IPS DF 6.9 (cell line): Measurements from ENCODE around the gene ENSA.
"Not testable (repeated sequence)": the region's sequence is repeated elsewhere in the genome, so short reads cannot be mapped to it uniquely, and the experiment has no call there.

Experiments used
- DNase-seq: peaks from one replicate; pipeline ENCODE4 v3.0.0-alpha.2; 2013; ENCODE audit warnings: low read depth, low spot score
- H3K27ac ChIP-seq: one replicate; pipeline ENCODE4 v1.5.1; 2013; ENCODE audit warnings: low read length, control low read depth
- H3K27me3 ChIP-seq: 2 replicates; pipeline ENCODE4 v1.6.1; 2013; ENCODE audit warnings: mild to moderate bottlenecking, low read length; ENCODE audit not compliant: control insufficient read depth, insufficient read depth
- H3K36me3 ChIP-seq: 2 replicates; pipeline ENCODE4 v1.6.1; 2013; ENCODE audit warnings: low read length; ENCODE audit not compliant: control insufficient read depth, insufficient read depth
- H3K4me1 ChIP-seq: 2 replicates; pipeline ENCODE4 v1.6.1; 2013; ENCODE audit warnings: low read length; ENCODE audit not compliant: control insufficient read depth, insufficient read depth
- H3K4me3 ChIP-seq: 2 replicates; pipeline ENCODE4 v1.5.1; 2013; ENCODE audit warnings: mild to moderate bottlenecking, low read length
- H3K9me3 ChIP-seq: 2 replicates; pipeline ENCODE4 v1.6.1; 2013; ENCODE audit warnings: low read length, inconsistent platforms; ENCODE audit not compliant: control insufficient read depth, insufficient read depth
- WGBS: extraction: QIAGEN DNeasy Blood & Tissue Kit; methylation state at CpG from one replicate; pipeline ENCODE4 v1.1.7; 2013; ENCODE audit warnings: mixed read lengths, missing lambda C conversion rate; ENCODE audit not compliant: insufficient read length, insufficient coverage; 5-methylcytosine and 5-hydroxymethylcytosine counted together

ENSA gene

DNA sequence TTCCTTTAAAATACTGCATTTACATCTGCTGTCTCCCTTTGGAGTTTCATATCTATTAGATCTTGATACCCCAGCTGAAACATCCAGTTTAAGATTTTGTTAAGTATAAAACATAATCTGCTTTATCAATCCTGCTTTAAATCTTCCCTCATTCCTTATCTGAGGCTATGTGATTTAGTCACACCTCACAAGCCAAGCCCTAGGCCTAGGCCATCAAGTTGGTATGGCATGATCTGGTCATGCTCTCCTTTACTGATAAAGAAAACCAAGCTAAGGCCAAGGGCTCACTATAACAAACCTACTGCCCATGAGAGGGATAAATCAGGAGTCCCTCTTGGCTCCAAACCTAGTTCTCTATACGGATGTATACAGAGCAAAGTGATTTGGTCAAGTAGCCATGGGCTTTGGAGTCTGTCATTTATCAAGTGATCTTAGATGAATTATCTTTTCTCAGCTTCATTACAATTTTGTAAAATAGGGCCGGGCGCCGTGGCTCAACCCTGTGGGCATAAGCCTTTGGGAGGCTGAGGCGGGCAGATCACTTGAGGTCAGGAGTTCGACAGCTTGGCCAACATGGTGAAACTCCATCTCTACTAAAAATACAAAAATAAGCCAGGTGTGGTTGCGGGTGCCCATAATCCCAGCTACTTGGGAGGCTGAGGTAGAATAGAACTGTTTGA is 22.8 kb downstream of the ENSA start:
- Histone ChIP-seq H3K4me1 (peaks cover 4% of the 10 kb centered on the region; the same call in 1 of the 2 replicates), H3K4me3 (no peak overlapping the region), H3K9me3 (no peaks in the 10 kb centered on the region), H3K36me3 (peaks cover 2% of the 10 kb centered on the region; the same call in 1 of the 2 replicates), H3K27ac (no peak overlapping the region), H3K27me3 (no peaks in the 10 kb centered on the region)
- WGBS, result no CpG with 5 or more reads among the region's 7 CpGs
- DNase-seq, result no peak

DNA sequence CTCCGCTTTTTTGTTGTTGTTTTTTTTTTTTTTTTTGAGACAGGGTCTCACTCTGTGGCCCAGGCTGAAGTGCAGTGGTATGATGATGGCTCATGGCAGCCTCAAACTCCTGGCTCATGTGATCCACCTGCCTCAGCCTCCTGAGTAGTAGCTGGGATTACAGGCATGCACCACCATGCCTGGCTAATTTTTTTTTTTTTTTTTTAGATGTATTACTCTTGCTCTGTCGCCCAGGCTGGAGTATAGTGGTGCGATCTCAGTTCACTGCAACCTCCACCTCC is 24.0 kb downstream of the ENSA start:
- H3K36me3 ChIP-seq, H3K4me1 ChIP-seq, H3K27me3 ChIP-seq, H3K4me3 ChIP-seq, H3K9me3 ChIP-seq, DNase-seq, H3K27ac ChIP-seq: not testable (repeated sequence)
- WGBS, result no CpG with 5 or more reads among the region's 3 CpGs

DNA sequence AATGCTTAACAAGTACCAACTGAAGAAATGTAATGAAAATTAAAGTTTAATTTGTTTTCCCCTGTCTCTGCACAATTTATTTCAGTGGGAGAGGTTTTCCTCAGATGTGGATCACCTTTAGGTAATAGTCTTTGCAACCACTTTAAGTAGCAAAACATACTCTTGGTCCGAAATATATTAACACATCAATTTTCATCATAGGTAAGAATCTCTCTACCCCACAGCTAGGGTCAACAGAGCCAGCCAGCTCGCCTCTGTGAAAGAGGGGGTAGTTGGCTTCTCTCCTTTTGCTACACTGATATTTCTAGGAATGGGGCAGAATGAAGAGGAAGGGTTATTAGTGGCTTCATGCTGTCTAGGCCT is 25.2 kb downstream of the ENSA start:
- Histone ChIP-seq H3K27ac (no peak overlapping the region), H3K9me3 (no peaks in the 10 kb centered on the region), H3K27me3 (no peaks in the 10 kb centered on the region), H3K36me3 (no peaks in the 10 kb centered on the region), H3K4me3 (no peak overlapping the region), H3K4me1 (peaks cover 2% of the 10 kb centered on the region; the same call in 1 of the 2 replicates)
- DNase-seq, result no peak
- WGBS, result no CpG with 5 or more reads among the region's 2 CpGs

DNA sequence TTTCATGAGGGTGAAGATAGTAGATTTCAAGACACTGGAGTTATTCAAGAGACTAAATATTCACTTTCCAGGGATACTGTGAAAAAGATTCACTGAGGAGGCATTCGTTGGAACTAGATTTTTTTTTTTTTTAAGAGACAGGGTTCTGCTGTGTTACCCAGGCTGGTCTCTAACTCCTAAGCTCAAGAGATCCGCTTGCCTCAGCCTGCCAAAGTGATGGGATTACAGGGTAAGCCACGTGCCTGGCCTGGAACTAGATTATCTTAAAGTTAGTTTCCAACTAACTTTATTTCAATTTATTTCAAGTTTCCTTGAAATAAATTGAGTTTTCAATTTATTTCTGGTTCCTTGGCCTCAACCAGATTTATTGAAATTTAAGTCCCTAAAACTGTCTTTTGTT is 25.7 kb downstream of the ENSA start:
- H3K4me1 ChIP-seq, result peaks cover 2% of the 10 kb centered on the region; the same call in 1 of the 2 replicates
- no peak for DNase-seq
- no peaks in the 10 kb centered on the region for H3K36me3 ChIP-seq
- H3K9me3 ChIP-seq, result no peaks in the 10 kb centered on the region
- H3K27me3 ChIP-seq, result no peaks in the 10 kb centered on the region
- no peak overlapping the region for H3K27ac ChIP-seq
- no CpG with 5 or more reads among the region's 3 CpGs for WGBS
- H3K4me3 ChIP-seq, result no peak overlapping the region

DNA sequence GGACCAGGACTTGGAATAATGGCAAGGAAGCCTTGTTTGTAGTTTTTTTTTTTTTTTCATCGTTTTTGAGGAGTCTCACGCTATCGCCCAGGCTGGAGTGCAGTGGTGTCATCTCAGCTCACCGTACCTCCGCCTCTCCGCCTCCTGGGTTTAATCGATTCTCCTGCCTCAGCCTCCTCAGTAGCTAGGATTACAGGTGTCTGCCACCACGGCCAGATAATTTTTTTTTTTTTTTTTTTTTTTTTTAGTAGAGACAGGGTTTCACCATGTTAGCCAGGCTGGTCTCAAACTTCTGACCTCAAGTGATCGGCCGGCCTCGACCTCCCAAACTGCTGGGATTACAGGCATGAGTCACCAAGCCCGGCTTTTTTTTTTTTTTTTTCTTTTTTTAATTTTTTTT is 27.0 kb downstream of the ENSA start:
- not testable (repeated sequence) for H3K4me1 ChIP-seq, H3K4me3 ChIP-seq, H3K27ac ChIP-seq, H3K27me3 ChIP-seq, H3K36me3 ChIP-seq, DNase-seq, H3K9me3 ChIP-seq
- WGBS, result no CpG with 5 or more reads among the region's 12 CpGs

DNA sequence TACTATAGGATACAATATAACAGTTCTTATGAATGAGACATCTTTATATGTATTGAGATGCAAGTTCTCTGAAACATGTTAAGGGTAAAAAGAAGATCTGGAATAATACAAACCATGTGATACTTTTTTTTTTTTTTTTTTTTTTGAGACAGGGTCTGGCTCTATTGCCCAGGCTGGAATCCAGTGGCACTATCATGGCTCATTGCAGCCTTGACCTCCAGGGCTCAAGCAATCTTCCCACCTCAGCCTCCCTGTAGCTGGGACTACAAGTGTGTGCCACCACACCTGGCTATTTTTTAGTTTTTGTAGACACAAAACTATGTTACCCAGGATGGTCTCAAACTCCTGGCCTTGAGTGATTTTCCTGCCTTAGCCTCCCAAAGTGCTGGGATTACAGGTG is 27.9 kb downstream of the ENSA start:
- no peak overlapping the region for H3K27ac ChIP-seq
- peaks cover 2% of the 10 kb centered on the region; the same call in 1 of the 2 replicates for H3K4me1 ChIP-seq
- no peak for DNase-seq
- no peak overlapping the region for H3K4me3 ChIP-seq
- H3K36me3 ChIP-seq, result no peaks in the 10 kb centered on the region
- no peaks in the 10 kb centered on the region for H3K9me3 ChIP-seq
- H3K27me3 ChIP-seq, result no peaks in the 10 kb centered on the region

DNA sequence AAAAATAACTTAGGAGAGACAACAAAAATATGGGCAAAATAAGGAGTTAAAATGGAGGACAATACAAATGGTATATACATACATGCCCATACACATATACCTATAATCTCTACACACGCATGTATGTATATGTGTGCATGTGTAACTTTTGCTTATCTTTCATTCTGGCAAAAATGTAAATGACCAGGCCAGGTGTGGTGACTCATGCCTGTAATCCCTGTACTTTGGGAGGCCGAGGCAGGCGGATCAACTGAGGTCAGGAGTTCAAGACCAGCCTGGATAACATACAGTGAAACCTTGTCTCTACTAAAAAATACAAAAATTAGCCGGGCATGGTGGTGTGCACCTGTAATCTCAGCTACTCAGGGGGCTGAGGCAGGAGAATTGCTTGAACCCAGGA is 31.1 kb downstream of the ENSA start:
- no CpG with 5 or more reads among the region's 4 CpGs for WGBS
- H3K36me3 ChIP-seq, H3K27me3 ChIP-seq, H3K27ac ChIP-seq, H3K4me3 ChIP-seq, H3K4me1 ChIP-seq, DNase-seq, H3K9me3 ChIP-seq: not testable (repeated sequence)

DNA sequence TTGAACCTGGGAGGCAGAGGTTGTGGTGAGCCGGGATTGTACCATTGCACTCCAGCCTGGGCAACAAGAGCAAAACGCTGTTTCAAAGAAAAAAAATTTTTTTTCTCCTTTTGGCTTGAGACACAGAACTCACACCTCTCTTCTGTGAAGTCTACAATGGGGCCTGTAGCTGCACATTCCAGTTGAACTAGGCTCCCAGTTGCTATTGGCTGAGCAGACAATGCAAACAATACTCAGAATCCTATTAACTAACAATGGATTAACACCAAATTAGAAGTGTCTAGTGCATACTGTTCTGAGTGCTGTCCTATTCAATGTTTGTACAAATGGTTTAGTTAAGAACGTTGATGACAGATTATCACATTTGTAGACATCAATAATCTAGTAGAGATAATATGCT is 32.4 kb downstream of the ENSA start:
- no peak for DNase-seq
- H3K36me3 ChIP-seq, result no peaks in the 10 kb centered on the region; the same call in 1 of the 2 replicates
- no peaks in the 10 kb centered on the region for H3K4me1 ChIP-seq
- H3K27ac ChIP-seq, result no peak overlapping the region
- no CpG with 5 or more reads among the region's 3 CpGs for WGBS
- peaks cover 1% of the 10 kb centered on the region; the same call in 1 of the 2 replicates for H3K9me3 ChIP-seq
- no peak overlapping the region for H3K4me3 ChIP-seq
- no peaks in the 10 kb centered on the region for H3K27me3 ChIP-seq

DNA sequence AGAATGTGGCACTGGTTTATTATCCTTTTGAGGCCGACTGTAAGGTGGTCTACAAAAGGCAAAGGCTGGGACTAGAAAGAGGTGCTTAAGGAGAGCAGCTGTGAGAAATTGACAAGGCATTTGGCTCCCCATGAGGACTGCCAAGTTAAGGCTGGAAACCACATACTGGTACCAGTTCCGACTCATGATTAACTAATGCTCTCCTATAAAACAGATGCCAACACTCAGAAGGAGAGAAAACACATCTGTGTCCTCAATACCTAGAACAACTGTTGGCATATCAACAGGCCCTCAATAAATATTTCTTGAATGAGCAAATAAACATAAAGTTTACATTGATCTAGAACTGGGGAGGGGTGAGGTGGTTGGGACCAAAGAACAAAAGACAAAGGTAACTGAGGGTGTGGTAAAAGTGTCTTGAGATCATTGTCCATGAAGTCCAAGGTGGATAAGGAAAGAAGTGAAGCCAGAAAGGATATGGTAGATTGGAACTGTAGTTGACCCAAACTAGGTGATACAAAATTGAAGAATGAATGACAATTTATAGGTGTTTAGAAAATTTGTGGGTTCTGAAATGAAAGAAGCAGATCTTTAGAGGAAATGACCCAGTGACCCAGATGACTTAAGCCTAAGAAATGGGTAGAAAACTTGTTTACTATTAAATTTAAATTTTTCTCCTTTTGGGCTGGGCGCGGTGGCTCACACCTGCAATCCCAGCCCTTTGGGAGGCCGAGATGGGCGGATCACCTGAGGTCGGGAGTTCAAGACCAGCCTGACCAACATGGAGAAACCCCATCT is 33.1 kb downstream of the ENSA start:
- DNase-seq, result no peak
- no peak overlapping the region for H3K27ac ChIP-seq
- H3K4me3 ChIP-seq, result no peak overlapping the region
- no CpG with 5 or more reads among the region's 7 CpGs for WGBS
- no peaks in the 10 kb centered on the region for H3K4me1 ChIP-seq
- peaks cover 1% of the 10 kb centered on the region; the same call in 1 of the 2 replicates for H3K9me3 ChIP-seq
- no peaks in the 10 kb centered on the region for H3K27me3 ChIP-seq
- H3K36me3 ChIP-seq, result no peaks in the 10 kb centered on the region; the same call in 1 of the 2 replicates

DNA sequence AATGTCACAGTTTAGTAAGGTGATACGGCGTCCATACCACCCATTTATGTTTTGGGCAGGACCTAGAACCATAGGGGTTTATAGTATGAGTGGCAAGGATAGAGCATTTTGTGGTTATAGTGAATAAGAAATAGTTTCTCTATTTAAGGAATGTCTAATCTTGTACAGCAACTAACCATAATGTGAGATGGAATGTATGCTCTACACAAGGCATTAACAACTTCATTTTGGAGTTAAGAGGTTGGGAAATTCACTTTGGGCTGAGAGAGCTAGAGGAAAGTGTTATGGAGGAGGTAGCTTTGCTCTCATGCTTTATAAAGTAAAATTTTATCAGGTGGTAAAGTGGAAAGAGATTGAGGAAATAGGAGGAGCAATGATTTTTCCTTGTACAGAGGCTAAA is 47.0 kb downstream of the ENSA start:
- no peak for DNase-seq
- H3K27me3 ChIP-seq, result no peaks in the 10 kb centered on the region
- H3K9me3 ChIP-seq, result no peaks in the 10 kb centered on the region
- no peak overlapping the region for H3K4me3 ChIP-seq
- WGBS, result no CpG with 5 or more reads among the region's 2 CpGs
- no peaks in the 10 kb centered on the region for H3K4me1 ChIP-seq
- H3K27ac ChIP-seq, result no peak overlapping the region
- H3K36me3 ChIP-seq, result no peaks in the 10 kb centered on the region

DNA sequence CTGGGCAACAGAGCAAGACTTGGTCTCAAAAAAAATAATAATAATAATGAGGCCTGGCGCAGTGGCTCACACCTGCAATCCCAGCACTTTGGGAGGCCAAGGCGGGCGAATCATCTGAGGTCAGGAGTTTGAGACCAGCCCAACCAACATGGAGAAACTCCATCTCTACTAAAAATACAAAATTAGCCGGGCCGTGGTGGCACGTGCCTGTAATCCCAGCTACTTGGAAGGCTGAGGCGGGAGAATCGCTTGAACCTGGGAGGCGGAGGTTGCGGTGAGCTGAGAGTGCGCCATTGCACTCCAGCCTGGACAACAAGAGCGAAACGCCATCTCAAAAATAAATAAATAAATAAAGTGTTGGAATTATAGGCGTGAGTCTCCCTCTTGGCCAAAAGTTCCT is 47.5 kb downstream of the ENSA start:
- H3K27me3 ChIP-seq, H3K4me3 ChIP-seq, H3K4me1 ChIP-seq, DNase-seq, H3K27ac ChIP-seq, H3K9me3 ChIP-seq, H3K36me3 ChIP-seq: not testable (repeated sequence)
- WGBS, result no CpG with 5 or more reads among the region's 14 CpGs
